GM19397 (cell line): ENCODE results near the gene GOLGA8M.
"Not testable (repeated sequence)": the region's sequence is repeated elsewhere in the genome, so short reads cannot be mapped to it uniquely, and the experiment has no call there.

Experiments
- ATAC-seq: cut with Tn5 transposase; IDR thresholded peaks from one replicate; pipeline ENCODE4 v1.9.1; 2021; ENCODE audit warnings: mild to moderate bottlenecking, moderate library complexity; ENCODE audit not compliant: unreplicated experiment

Gene GOLGA8M

DNA sequence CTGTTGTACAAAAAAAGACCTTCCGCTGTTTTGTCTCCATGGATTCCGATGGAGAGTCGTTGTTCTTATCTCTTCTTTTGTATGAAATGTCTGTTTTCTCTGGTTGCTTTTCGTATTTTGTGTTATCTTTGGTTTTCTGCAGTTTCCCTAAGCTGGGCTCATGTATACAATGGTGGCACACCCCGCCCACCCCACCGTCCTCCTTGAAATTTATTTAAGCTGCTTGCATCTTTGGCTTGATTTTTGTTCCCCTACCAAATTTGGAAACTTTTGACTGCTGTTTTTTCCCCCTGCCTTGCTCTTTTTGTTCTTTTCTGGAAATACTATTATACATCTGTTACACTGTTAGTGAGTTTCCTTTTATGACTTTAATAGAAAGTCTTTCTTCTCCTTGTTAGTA lies 47.6 kb downstream of the GOLGA8M start:
- not testable (repeated sequence) for ATAC-seq

DNA sequence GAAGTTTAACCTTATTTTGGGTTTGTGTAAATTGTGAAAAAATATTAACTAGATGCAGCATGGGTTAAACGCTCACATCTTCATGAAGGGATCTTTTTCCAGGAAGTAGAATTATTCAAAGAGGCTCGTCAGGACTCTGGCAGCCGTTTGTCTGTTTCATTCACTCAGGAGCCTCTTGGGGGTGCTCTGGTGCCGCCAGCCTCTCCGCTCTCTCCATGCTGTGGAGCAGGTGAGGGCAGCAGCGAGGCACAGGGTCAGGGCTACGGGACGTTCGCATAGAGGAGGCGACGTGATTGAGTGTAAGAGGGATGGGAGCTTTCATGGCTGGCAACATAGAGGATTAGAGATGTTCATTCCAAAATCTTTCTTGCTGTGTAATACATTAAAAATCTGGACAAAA lies 48.5 kb downstream of the GOLGA8M start:
- ATAC-seq: not testable (repeated sequence)

DNA sequence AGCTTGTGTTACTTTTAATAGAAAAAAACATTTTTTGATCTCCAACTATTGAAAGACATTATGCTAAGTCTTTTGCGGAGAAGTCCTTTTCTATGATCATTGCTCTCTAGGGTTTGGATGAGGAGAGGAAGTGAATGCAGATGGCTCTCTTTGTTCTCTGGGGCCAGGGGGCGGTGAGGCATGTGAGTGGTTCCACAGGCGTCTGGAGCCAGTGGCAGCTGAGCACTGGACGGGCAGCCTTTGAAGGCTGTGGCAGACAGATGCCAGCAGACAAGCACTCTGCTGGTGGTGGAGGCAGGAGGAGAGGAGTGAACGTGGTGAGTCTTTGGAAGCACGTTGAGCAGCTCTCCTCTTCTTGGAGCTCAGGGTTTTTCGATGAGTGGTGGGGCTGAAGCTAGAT lies 51.5 kb downstream of the GOLGA8M start:
- ATAC-seq: not testable (repeated sequence)

DNA sequence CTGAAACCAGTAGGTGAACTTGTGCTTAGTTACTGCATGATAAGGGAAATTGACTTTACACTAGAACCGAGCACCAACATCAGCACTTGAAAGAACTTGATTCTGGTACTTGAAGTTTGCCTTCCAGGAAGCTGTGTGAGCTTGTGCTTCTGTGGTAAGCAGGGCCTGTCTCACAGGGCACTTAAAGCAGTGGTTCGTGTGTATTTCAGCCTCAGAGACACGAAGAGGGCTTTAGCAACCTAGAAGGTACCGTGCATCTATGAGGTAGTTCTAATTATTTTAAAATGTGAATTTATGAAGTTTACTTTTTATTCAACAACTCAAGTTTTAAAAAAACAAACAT lies 56.2 kb downstream of the GOLGA8M start:
- ATAC-seq: not testable (repeated sequence)

DNA sequence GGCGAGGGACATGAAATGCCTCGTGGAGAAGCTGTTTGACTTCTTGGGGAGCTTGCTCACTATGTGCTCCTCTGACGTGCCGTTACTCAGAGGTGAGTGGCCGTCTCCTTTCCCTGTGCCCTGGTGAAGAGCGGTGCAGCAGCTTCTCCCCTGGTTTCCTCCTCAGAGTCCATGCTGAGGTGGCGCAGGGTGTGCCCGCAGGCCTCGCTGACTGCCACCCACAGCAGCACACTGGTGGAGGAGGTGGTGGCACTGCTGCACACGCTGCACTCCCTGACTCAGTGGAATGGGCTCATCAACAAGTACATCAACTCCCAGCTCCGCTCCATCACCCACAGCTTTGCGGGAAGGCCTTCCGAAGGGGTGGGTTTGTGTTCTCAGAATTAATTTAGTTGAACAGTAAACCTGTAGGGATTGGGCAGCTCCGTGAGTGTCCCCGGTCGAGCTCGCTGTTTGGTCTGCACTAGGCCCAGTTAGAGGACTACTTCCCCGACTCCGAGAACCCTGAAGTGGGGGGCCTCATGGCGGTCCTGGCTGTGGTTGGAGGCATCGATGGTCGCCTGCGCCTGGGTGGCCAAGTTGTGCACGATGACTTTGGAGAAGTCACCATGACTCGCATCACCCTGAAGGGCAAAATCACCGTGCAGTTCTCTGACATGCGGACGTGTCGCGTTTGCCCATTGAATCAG lies 56.7 kb downstream of the GOLGA8M start:
- ATAC-seq: not testable (repeated sequence)

DNA sequence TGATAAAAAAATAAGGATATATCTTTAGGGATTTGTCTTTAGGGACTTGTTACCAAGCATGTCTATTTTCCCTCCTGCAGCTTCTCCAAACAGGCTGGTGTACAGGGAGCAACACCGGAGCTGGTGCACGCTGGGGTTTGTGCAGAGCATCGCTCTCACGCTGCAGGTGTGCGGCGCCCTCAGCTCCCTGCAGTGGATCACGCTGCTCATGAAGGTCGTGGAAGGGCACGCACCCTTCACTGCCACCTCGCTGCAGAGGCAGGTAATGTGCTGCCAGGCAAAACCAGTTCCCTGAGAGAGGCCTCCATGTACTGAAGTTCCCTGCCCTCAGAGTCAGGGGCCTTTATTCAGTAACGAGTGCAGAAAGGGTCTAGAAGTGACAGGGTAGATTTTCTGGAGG lies 58.0 kb downstream of the GOLGA8M start:
- ATAC-seq: not testable (repeated sequence)

DNA sequence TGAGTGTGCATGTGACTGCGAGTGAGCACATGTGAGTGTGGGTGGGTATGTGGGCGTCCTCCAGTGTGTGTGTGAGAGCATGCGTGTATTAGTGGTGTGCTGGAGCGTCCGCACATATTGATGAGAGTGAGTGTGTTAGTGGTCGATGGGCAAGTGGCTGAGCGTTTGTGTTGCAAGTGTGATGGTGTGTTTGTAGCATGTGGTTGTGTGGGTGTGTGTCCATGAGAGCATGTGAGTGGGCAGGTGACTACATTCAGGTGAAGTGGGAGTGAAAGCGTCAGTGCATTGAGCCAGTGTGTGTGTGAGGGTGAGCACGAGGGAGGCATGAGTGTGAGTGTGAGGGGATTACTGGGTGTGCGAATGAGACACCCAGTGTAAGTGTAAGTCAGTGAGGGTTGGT lies 59.7 kb downstream of the GOLGA8M start:
- not testable (repeated sequence) for ATAC-seq
